Measurements from ENCODE around the gene GALNT18.

DNA sequence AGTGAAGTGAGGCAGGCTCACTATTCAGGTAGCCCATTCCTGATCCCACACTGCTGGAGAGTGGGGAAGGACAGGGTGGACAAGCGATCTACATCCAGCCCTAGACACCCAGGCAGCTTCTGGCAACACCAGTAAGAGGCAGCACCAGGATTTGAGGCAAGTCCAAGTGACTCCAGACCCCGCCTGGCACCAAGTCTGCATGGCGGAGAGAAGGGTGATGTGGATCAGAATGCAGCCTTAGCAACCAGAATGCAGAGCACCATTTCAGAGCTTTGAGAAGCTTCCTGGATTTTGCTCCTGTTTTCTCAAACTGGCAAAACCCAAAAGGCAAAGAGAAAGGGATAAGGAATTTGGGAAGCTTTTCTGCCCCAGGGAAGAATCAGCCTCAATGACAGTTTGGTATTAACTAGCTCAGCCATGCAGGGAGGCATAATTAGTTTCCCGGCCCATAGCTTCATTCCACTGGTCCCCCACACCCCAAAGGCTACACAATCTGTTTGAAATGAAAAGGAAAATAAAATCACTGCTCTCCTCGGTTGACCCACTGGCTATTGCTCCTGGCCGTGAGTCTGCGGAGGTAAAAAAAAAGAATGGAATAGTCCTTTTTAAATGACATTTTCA lies 17.3 kb downstream of the GALNT18 start:
- TF ChIP-seq, protein P1, sequence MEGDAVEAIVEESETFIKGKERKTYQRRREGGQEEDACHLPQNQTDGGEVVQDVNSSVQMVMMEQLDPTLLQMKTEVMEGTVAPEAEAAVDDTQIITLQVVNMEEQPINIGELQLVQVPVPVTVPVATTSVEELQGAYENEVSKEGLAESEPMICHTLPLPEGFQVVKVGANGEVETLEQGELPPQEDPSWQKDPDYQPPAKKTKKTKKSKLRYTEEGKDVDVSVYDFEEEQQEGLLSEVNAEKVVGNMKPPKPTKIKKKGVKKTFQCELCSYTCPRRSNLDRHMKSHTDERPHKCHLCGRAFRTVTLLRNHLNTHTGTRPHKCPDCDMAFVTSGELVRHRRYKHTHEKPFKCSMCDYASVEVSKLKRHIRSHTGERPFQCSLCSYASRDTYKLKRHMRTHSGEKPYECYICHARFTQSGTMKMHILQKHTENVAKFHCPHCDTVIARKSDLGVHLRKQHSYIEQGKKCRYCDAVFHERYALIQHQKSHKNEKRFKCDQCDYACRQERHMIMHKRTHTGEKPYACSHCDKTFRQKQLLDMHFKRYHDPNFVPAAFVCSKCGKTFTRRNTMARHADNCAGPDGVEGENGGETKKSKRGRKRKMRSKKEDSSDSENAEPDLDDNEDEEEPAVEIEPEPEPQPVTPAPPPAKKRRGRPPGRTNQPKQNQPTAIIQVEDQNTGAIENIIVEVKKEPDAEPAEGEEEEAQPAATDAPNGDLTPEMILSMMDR (IDR thresholded peaks at IDR 0.05; ENCODE audit: low read length), result no peak
- no peak for TF ChIP-seq EZH2 (optimal IDR thresholded peaks at IDR 0.05; ENCODE audit: low read depth, low read length)
